Prostate gland (tissue), 2 donors: ENCODE measurements around the gene SETD3. TPM values are rescaled to one million over a fixed set of nuclear protein-coding genes. Genes with fewer than 3 reads are reported as not detected.

Experiments used
- DNase-seq: peaks from one replicate; pipeline ENCODE4 v3.0.0-alpha.2; 2019; ENCODE audit warnings: low spot score
- H3K27ac ChIP-seq, 2 donors: fragments of 200-600 bp; sonication (generic); 2 replicates each; pipeline ENCODE4 v1.5.1; 2017 to 2019
- H3K27me3 ChIP-seq: fragments of 200-600 bp; sonication (generic); replicated peaks from 2 replicates; pipeline ENCODE4 v1.5.1; 2019; ENCODE audit not compliant: insufficient read depth
- H3K36me3 ChIP-seq, 2 donors: fragments of 200-600 bp; sonication (generic); 1 replicate in 1 of 2; 2 replicates in 1 of 2; pipeline versions ENCODE4 v1.5.1 to v1.8.1; 2017 to 2019
- H3K4me1 ChIP-seq: fragments of 200-600 bp; sonication (generic); replicated peaks from 2 replicates; pipeline ENCODE4 v1.5.1; 2019
- H3K4me3 ChIP-seq, 2 donors: fragments of 200-600 bp; sonication (generic); 2 replicates each; pipeline ENCODE4 v1.5.1; 2017 to 2019
- H3K9me3 ChIP-seq: fragments of 200-600 bp; sonication (generic); 2 replicates; pipeline ENCODE4 v1.5.1; 2017
- POLR2A ChIP-seq: fragments of 450-650 bp; IDR thresholded peaks from one replicate; pipeline ENCODE4 v1.6.1; 2016; ENCODE audit warnings: antibody characterized with exemption, mild to moderate bottlenecking
- POLR2AphosphoS5 ChIP-seq: sonication (generic); formaldehyde crosslinking; IDR thresholded peaks from one replicate; pipeline ENCODE4 v1.6.1; 2017; ENCODE audit warnings: antibody characterized with exemption
- WGBS: methylation state at CpG from one replicate; pipeline ENCODE4 v1.1.5; 2018; 5-methylcytosine and 5-hydroxymethylcytosine counted together
- intact Hi-C: fragments of 100-400 bp; cut with DNase I; formaldehyde crosslinking; loops from one replicate; pipeline ENCODE4 v1.14.2; 2022
- total RNA-seq, 2 donors: library from RNA; depleted of rRNA; stranded (reverse); fragments of >200 nt; gene quantifications; one replicate each; pipeline ENCODE4 v1.1.0, GENCODE V29; 2016
- TF ChIP-seq, protein P1 (sequence below), 4 experiments: fragments of 200-600 bp in 2 of 4; fragments of 450-650 bp in 2 of 4; sonication (generic) in 2 of 4; IDR thresholded peaks; 1 replicate in 3 of 4; 2 replicates in 1 of 4; pipeline ENCODE4 v1.5.1; 2016 to 2019; ENCODE audit warnings: antibody characterized with exemption in 4 of 4, mild to moderate bottlenecking in 2 of 4, moderate library complexity in 2 of 4

Gene SETD3
- total RNA-seq, 2 donors from 2014 or later, result 59.5 to 106 TPM

DNA sequence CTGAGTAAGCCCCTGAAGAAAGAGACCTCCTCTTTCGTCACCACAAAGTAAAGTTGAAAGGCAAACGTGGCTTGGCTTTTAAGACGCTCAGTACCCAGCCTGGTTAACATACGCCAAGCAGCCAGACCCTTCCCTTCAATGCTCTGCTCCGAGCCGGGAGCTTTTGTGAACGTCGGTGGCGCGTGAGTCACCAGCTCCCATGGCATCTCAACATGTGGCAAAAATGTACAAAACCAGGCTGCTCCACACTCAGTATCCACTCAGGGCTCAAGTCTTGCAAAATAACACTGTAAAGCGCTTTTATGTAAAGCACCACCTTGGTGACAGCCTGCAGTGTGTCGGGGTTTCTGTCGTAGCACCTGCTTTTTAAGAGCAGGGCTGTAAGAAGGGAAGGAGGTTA, 89.0 kb downstream of the SETD3 start:
- H3K36me3 ChIP-seq, result no peaks in the 10 kb centered on the region
- no peaks in the 10 kb centered on the region for H3K9me3 ChIP-seq
- intact Hi-C loops, result loop anchor here (5.0 kb wide), 1 partner anchor 236 kb away; no protein-coding TSS in a partner anchor
- no peaks in the 10 kb centered on the region for H3K4me1 ChIP-seq
- no peaks in the 10 kb centered on the region for H3K27me3 ChIP-seq
- H3K4me3 ChIP-seq, result no peak overlapping the region
- DNase-seq, result no peak
- no peak overlapping the region for H3K27ac ChIP-seq
- TF ChIP-seq, protein P1, sequence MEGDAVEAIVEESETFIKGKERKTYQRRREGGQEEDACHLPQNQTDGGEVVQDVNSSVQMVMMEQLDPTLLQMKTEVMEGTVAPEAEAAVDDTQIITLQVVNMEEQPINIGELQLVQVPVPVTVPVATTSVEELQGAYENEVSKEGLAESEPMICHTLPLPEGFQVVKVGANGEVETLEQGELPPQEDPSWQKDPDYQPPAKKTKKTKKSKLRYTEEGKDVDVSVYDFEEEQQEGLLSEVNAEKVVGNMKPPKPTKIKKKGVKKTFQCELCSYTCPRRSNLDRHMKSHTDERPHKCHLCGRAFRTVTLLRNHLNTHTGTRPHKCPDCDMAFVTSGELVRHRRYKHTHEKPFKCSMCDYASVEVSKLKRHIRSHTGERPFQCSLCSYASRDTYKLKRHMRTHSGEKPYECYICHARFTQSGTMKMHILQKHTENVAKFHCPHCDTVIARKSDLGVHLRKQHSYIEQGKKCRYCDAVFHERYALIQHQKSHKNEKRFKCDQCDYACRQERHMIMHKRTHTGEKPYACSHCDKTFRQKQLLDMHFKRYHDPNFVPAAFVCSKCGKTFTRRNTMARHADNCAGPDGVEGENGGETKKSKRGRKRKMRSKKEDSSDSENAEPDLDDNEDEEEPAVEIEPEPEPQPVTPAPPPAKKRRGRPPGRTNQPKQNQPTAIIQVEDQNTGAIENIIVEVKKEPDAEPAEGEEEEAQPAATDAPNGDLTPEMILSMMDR (IDR thresholded peaks at IDR 0.05), result no peak
- TF ChIP-seq POLR2AphosphoS5 (no peak), POLR2A (no peak)
- 64% methylated on average over 13 of the region's 13 CpGs for WGBS

DNA sequence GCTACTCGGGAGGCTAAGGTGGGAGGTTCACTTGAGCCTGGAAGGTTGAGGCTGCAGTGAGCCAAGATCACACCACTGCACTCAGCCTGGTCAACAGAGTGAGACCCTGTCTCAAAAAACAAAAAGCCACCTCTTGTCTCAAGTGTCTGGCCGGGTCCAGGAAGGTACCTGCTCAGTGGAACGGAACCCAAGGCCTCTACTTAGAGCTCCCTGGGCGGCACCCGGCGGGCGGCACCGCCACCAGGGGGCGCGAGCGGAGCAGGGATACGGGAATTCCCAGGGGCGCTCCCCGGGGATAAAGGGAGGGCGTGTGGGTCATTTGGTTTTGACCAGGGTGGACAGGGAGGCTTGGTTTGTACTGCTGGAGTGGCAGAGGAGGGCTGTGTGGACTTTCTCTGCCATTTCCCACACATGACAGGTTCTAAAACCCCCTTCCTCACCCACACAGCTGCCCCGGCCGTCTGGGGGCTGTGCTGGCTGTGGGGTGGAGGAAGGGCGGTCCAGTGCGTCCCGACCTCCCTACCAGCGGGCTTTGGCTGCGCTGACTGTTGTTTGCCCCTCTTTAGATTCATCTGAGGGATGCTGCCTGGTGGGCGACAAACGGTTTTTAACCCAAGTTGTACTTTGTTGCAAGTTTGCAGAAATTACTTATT, 91.4 kb downstream of the SETD3 start:
- 16% methylated on average over 24 of the region's 24 CpGs for WGBS
- peaks cover 2% of the 10 kb centered on the region for H3K27me3 ChIP-seq
- H3K36me3 ChIP-seq, result no peaks in the 10 kb centered on the region
- H3K9me3 ChIP-seq, result no peaks in the 10 kb centered on the region
- H3K4me1 ChIP-seq, result no peaks in the 10 kb centered on the region
- TF ChIP-seq, protein P1 (IDR thresholded peaks at IDR 0.05), result peak in 2 of 4 experiments; percentile 51 to 53
- TF ChIP-seq POLR2A, result no peak
- DNase-seq, result peak; percentile 21
- no peak overlapping the region for H3K4me3 ChIP-seq
- intact Hi-C loops, result no loop called here
- no peak overlapping the region for H3K27ac ChIP-seq

DNA sequence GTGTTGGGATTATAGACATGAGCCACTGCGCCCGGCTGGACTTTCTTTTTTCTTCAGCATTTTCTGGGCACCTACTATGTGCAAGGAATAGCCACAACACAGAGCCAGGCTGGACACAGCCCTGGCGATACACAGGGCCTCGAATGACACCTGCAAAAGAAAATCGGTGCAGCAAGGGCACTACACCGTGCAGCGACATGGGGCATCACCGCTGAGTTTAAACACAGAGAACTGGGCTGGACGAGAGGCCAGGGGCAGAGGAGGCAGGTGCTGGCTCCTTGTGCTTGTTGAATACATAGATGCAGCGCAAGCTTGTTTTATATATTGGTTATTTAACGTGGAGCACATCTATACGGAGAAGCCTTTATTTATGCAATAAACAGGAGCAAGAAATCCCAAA, 92.4 kb downstream of the SETD3 start:
- peaks cover 2% of the 10 kb centered on the region for H3K27me3 ChIP-seq
- H3K36me3 ChIP-seq, result no peaks in the 10 kb centered on the region
- TF ChIP-seq POLR2A, result no peak
- TF ChIP-seq, protein P1 (IDR thresholded peaks at IDR 0.05), result no peak
- TF ChIP-seq POLR2AphosphoS5, result no peak
- intact Hi-C loops, result no loop called here
- 76% methylated on average over 12 of the region's 12 CpGs for WGBS
- H3K4me3 ChIP-seq, result no peak overlapping the region
- H3K27ac ChIP-seq, result no peak overlapping the region
- no peaks in the 10 kb centered on the region for H3K4me1 ChIP-seq
- DNase-seq, result no peak
- no peaks in the 10 kb centered on the region for H3K9me3 ChIP-seq

DNA sequence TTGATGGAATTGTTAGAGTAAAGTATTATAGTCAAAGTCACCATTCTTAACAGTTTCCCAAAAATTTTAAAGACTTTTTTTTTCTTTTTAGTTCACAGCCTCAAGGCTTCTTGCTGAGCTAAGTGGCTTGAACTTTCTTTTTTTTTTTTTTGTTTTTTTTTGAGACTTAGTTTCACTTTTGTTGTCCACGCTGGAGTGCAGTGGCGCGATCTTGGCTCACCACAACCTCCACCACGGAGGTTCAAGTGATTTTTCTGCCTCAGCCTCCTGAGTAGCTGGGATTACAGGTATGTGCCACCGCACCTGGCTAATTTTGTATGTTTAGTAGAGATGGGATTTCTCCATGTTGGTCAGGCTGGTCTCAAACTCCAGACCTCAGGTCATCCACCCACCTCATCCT, 92.8 kb downstream of the SETD3 start:
- H3K4me1 ChIP-seq, result no peaks in the 10 kb centered on the region
- no peak overlapping the region for H3K27ac ChIP-seq
- TF ChIP-seq, protein P1 (IDR thresholded peaks at IDR 0.05), result no peak
- TF ChIP-seq POLR2AphosphoS5 (no peak), POLR2A (no peak)
- H3K4me3 ChIP-seq, result no peak overlapping the region
- H3K9me3 ChIP-seq, result no peaks in the 10 kb centered on the region
- H3K27me3 ChIP-seq, result peaks cover 2% of the 10 kb centered on the region
- H3K36me3 ChIP-seq, result no peaks in the 10 kb centered on the region
- intact Hi-C loops, result no loop called here
- 77% methylated on average over 5 of the region's 5 CpGs for WGBS
- DNase-seq, result no peak
